ENCODE data around the gene CALML3. TPM values are rescaled to one million over a fixed set of nuclear protein-coding genes. Genes with fewer than 3 reads are reported as not detected.

The CALML3 gene
- total RNA-seq, 1 experiment from 2014 or later: not detected

DNA sequence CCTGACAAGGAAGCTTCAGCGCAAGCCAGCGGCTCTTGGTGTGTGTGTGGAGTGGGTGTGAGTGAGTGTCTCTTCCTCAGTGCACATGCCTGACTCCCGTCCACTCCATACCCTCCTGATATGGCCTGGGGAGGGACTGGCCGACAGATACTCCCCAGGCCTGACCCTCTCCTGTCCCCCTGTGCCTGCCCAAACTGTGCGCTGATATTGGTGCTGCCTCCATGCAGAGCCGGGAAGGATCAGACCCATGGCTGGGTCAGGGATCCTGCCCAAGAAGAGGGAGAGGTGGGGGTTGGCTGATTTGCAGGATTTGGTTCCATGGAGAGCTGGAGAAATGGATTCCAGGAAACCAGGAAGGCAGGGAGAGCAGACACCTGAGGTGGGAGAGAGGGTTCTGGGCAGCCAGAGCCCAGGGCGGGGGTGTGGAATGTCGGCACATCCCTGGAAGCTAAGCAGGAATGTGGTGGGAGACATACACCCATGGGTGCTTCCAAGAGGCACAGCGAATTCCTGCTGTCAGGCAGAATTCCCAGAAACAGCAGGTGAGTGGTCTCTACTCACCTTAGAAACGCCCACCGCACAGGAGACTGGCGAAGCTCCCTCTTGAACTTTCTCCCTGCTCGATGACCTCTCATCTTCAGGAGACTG lies 31.7 kb upstream of the CALML3 start:
- Histone ChIP-seq H3K4me3 (ENCODE audit: low read depth, low read length, poor library complexity, severe bottlenecking) (no peak overlapping the region), H3K9me3 (ENCODE audit: low read depth, low read length, poor library complexity, severe bottlenecking) (no peaks in the 10 kb centered on the region), H3K27me3 (replicated peaks; ENCODE audit: insufficient read depth, low read depth, low read length, poor library complexity) (no peaks in the 10 kb centered on the region), H3K27ac (ENCODE audit: low read depth, low read length, poor library complexity, severe bottlenecking) (no peak overlapping the region), H3K4me1 (ENCODE audit: insufficient read depth, low read length, poor library complexity, severe bottlenecking) (no peaks in the 10 kb centered on the region), H3K36me3 (ENCODE audit: insufficient read depth, low read length, poor library complexity, severe bottlenecking) (no peaks in the 10 kb centered on the region)
- POLR2A ChIA-PET (ENCODE audit: low non-redundant PET): no interaction called here
- TF ChIP-seq, protein P1, sequence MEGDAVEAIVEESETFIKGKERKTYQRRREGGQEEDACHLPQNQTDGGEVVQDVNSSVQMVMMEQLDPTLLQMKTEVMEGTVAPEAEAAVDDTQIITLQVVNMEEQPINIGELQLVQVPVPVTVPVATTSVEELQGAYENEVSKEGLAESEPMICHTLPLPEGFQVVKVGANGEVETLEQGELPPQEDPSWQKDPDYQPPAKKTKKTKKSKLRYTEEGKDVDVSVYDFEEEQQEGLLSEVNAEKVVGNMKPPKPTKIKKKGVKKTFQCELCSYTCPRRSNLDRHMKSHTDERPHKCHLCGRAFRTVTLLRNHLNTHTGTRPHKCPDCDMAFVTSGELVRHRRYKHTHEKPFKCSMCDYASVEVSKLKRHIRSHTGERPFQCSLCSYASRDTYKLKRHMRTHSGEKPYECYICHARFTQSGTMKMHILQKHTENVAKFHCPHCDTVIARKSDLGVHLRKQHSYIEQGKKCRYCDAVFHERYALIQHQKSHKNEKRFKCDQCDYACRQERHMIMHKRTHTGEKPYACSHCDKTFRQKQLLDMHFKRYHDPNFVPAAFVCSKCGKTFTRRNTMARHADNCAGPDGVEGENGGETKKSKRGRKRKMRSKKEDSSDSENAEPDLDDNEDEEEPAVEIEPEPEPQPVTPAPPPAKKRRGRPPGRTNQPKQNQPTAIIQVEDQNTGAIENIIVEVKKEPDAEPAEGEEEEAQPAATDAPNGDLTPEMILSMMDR (conservative IDR thresholded peaks at IDR 0.05; ENCODE audit: low read depth, low read length): no peak
- no peak for TF ChIP-seq EZH2 (IDR thresholded peaks at IDR 0.05; ENCODE audit: borderline replicate concordance, low read depth, low read length, poor library complexity, severe bottlenecking)
- CTCF ChIA-PET: no interaction called here
- no TSS peak for BruUV-seq (replicated peaks)
- intact Hi-C loops (cut with micrococcal nuclease; ENCODE audit: unreplicated experiment): no loop called here
- DNase-seq (ENCODE audit: low spot score): no peak

DNA sequence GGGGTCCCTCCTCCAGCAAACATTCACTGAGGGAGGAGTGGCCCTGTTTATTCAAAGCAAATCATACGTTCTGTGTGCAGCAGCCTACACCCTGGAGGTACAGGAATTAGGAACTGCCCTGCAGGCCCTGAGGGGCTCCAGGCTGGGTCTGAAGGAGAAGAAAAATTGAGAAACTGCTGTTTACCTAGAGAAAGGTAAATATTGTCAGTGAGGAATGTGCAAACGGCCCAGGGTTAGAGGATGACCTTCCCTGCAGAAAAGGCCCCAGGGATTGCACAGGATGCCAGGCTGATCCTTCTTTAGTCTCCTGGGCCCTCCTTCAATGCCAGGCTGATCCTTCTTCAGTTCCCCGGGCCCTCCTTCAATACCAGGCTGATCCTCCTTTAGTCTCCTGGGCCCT lies 31.1 kb upstream of the CALML3 start:
- H3K4me1 ChIP-seq (ENCODE audit: insufficient read depth, low read length, poor library complexity, severe bottlenecking): no peaks in the 10 kb centered on the region
- DNase-seq (ENCODE audit: low spot score): no peak
- no peaks in the 10 kb centered on the region for H3K9me3 ChIP-seq (ENCODE audit: low read depth, low read length, poor library complexity, severe bottlenecking)
- no peaks in the 10 kb centered on the region for H3K36me3 ChIP-seq (ENCODE audit: insufficient read depth, low read length, poor library complexity, severe bottlenecking)
- H3K27me3 ChIP-seq (replicated peaks; ENCODE audit: insufficient read depth, low read depth, low read length, poor library complexity): no peaks in the 10 kb centered on the region
- ChIA-PET POLR2A (ENCODE audit: low non-redundant PET) (no interaction called here), CTCF (no interaction called here)
- no peak overlapping the region for H3K4me3 ChIP-seq (ENCODE audit: low read depth, low read length, poor library complexity, severe bottlenecking)
- H3K27ac ChIP-seq (ENCODE audit: low read depth, low read length, poor library complexity, severe bottlenecking): no peak overlapping the region
- intact Hi-C loops (cut with micrococcal nuclease; ENCODE audit: unreplicated experiment): no loop called here
- TF ChIP-seq, protein P1 (conservative IDR thresholded peaks at IDR 0.05; ENCODE audit: low read depth, low read length): no peak
- TF ChIP-seq EZH2 (IDR thresholded peaks at IDR 0.05; ENCODE audit: borderline replicate concordance, low read depth, low read length, poor library complexity, severe bottlenecking): no peak
- BruUV-seq (replicated peaks): no TSS peak

DNA sequence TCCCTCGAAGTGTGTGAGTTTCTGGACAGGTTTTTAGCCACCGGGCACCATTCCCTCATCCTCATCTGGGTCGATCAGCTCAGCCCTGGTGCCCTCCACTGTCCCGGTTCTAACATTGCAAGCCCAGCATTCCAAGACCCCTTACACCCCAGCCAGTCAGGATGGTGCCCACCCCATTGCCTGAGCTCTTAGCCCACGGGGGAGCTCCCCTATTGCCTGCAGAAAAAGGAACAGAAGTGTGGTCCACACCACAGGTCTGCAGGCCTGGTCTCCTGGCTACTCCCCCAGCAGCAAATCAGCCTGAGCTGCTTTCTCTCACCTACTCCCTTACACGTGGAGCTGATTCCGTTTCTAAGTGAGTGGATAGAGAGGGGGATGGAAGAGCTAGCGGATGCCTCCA lies 30.1 kb upstream of the CALML3 start:
- intact Hi-C loops (cut with micrococcal nuclease; ENCODE audit: unreplicated experiment): no loop called here
- H3K4me3 ChIP-seq (ENCODE audit: low read depth, low read length, poor library complexity, severe bottlenecking): no peak overlapping the region
- no peak for DNase-seq (ENCODE audit: low spot score)
- ChIA-PET POLR2A (ENCODE audit: low non-redundant PET) (no interaction called here), CTCF (no interaction called here)
- TF ChIP-seq EZH2 (IDR thresholded peaks at IDR 0.05; ENCODE audit: borderline replicate concordance, low read depth, low read length, poor library complexity, severe bottlenecking): no peak
- TF ChIP-seq, protein P1 (conservative IDR thresholded peaks at IDR 0.05; ENCODE audit: low read depth, low read length): no peak
- no peaks in the 10 kb centered on the region for H3K27me3 ChIP-seq (replicated peaks; ENCODE audit: insufficient read depth, low read depth, low read length, poor library complexity)
- no peaks in the 10 kb centered on the region for H3K36me3 ChIP-seq (ENCODE audit: insufficient read depth, low read length, poor library complexity, severe bottlenecking)
- H3K27ac ChIP-seq (ENCODE audit: low read depth, low read length, poor library complexity, severe bottlenecking): no peak overlapping the region
- BruUV-seq (replicated peaks): no TSS peak
- H3K9me3 ChIP-seq (ENCODE audit: low read depth, low read length, poor library complexity, severe bottlenecking): no peaks in the 10 kb centered on the region
- H3K4me1 ChIP-seq (ENCODE audit: insufficient read depth, low read length, poor library complexity, severe bottlenecking): no peaks in the 10 kb centered on the region

All from A673 (cell line).